GM19240 (cell line): ENCODE results near the gene IFT27.

Source experiments
- DNase-seq: peaks from one replicate; pipeline ENCODE4 v3.0.0; 2011; ENCODE audit warnings: low spot score; ENCODE audit not compliant: insufficient read length

Gene IFT27

GRCh38 chr22:36797374-36797773 is 21.5 kb upstream of the IFT27 start:
- DNase-seq = no peak

- DNase-seq = no peak
Observed at GRCh38 chr22:36796552-36797175, 20.7 kb upstream of the IFT27 start.

- no peak for DNase-seq
Observed at GRCh38 chr22:36795633-36796032, 19.7 kb upstream of the IFT27 start.

GRCh38 chr22:36790648-36791047 is 14.7 kb upstream of the IFT27 start:
- no peak for DNase-seq

GRCh38 chr22:36787204-36787988 is 11.5 kb upstream of the IFT27 start:
- DNase-seq = no peak

GRCh38 chr22:36783743-36784142 is 7.8 kb upstream of the IFT27 start:
- no peak for DNase-seq

GRCh38 chr22:36781656-36782627 is 6.0 kb upstream of the IFT27 start:
- DNase-seq = peak; percentile 81

- no peak for DNase-seq
Observed at GRCh38 chr22:36778020-36778419, 2.1 kb upstream of the IFT27 start.

- no peak for DNase-seq
Observed at GRCh38 chr22:36776722-36777121, 803 bp upstream of the IFT27 start.

GRCh38 chr22:36775586-36775963 is 344 bp downstream of the IFT27 start:
- DNase-seq = peak; percentile 19

GRCh38 chr22:36773935-36774334 is 2.0 kb downstream of the IFT27 start:
- no peak for DNase-seq

- no peak for DNase-seq
Observed at GRCh38 chr22:36772451-36772850, 3.5 kb downstream of the IFT27 start.

- no peak for DNase-seq
Observed at GRCh38 chr22:36771356-36772063, 4.4 kb downstream of the IFT27 start.

- DNase-seq = no peak
Observed at GRCh38 chr22:36770513-36771231, 5.2 kb downstream of the IFT27 start.

GRCh38 chr22:36769541-36770512 is 6.1 kb downstream of the IFT27 start:
- no peak for DNase-seq

- no peak for DNase-seq
Observed at GRCh38 chr22:36768616-36769015, 7.3 kb downstream of the IFT27 start.

- DNase-seq = no peak
Observed at GRCh38 chr22:36768141-36768540, 7.8 kb downstream of the IFT27 start.

- no peak for DNase-seq
Observed at GRCh38 chr22:36767035-36767775, 8.7 kb downstream of the IFT27 start.
